Measurements from ENCODE around the gene ALPG.
"Not testable (repeated sequence)": the region's sequence is repeated elsewhere in the genome, so short reads cannot be mapped to it uniquely, and the experiment has no call there.

The ALPG gene

GRCh38 chr2:232365621-232366321 is 40.9 kb upstream of the ALPG start:
- DNase-seq (ENCODE audit: low spot score) = no peak
- H3K4me3 ChIP-seq (ENCODE audit: low read length in 2 of 2) = no peak overlapping the region
- H3K9ac ChIP-seq (ENCODE audit: low read depth, low read length, poor library complexity) = no peak overlapping the region
- H4K91ac ChIP-seq (ENCODE audit: low read depth, low read length, poor library complexity) = no peak overlapping the region
- H3K27me3 ChIP-seq (ENCODE audit: control insufficient read depth in 3 of 3, insufficient read depth in 3 of 3, low read depth in 1 of 3, low read length in 3 of 3) = peaks cover 0 to 9% (median 0%) of the 10 kb centered on the region in 3 experiments
- H3K23ac ChIP-seq (ENCODE audit: low read depth, low read length, poor library complexity) = no peak overlapping the region
- no peak overlapping the region for H3K27ac ChIP-seq (replicated peaks; ENCODE audit: low read length)
- H2BK15ac ChIP-seq (ENCODE audit: low read length) = no peak overlapping the region
- no peak overlapping the region for H2AK5ac ChIP-seq (ENCODE audit: low read depth, low read length)
- H3K36me3 ChIP-seq (replicated peaks in 1 of 2; ENCODE audit: control insufficient read depth in 2 of 2, insufficient read depth in 2 of 2, low read length in 2 of 2) = no peaks in the 10 kb centered on the region
- H2BK120ac ChIP-seq (ENCODE audit: low read depth, low read length) = no peak overlapping the region
- no peaks in the 10 kb centered on the region for H3K9me3 ChIP-seq (replicated peaks in 1 of 2; ENCODE audit: control insufficient read depth in 2 of 2, insufficient read depth in 1 of 2, low read depth in 1 of 2, low read length in 2 of 2)
- H3K79me1 ChIP-seq (ENCODE audit: low read depth, low read length) = no peaks in the 10 kb centered on the region
- no peak overlapping the region for H2BK12ac ChIP-seq (ENCODE audit: low read length)
- no peak overlapping the region for H2AFZ ChIP-seq (ENCODE audit: low read length)
- H3K4me2 ChIP-seq (ENCODE audit: insufficient read depth, low read length, poor library complexity, severe bottlenecking) = no peak overlapping the region
- H3K4ac ChIP-seq (ENCODE audit: low read length) = no peak overlapping the region
- no peak overlapping the region for H3K18ac ChIP-seq (ENCODE audit: low read length)
- peaks cover 1 to 2% of the 10 kb centered on the region in 2 donors for H3K4me1 ChIP-seq (ENCODE audit: control insufficient read depth in 2 of 2, insufficient read depth in 1 of 2, low read depth in 1 of 2, low read length in 2 of 2)
- H4K8ac ChIP-seq (ENCODE audit: low read depth, low read length) = no peak overlapping the region
- H3K14ac ChIP-seq (ENCODE audit: low read length) = no peak overlapping the region
- no peak overlapping the region for H2BK5ac ChIP-seq (ENCODE audit: low read length)
- no CpG with 5 or more reads among the region's 20 CpGs for WGBS, 2 donors (ENCODE audit: extremely low coverage in 2 of 2, insufficient read length in 2 of 2, insufficient replicate concordance in 1 of 2)

- not testable (repeated sequence) for H3K79me1 ChIP-seq (ENCODE audit: low read depth, low read length); H4K91ac ChIP-seq (ENCODE audit: low read depth, low read length, poor library complexity); H3K23ac ChIP-seq (ENCODE audit: low read depth, low read length, poor library complexity); H3K14ac ChIP-seq (ENCODE audit: low read length); H2BK12ac ChIP-seq (ENCODE audit: low read length); H3K9ac ChIP-seq (ENCODE audit: low read depth, low read length, poor library complexity); H3K27me3 ChIP-seq (ENCODE audit: control insufficient read depth in 3 of 3, insufficient read depth in 3 of 3, low read depth in 1 of 3, low read length in 3 of 3); H3K18ac ChIP-seq (ENCODE audit: low read length); H3K9me3 ChIP-seq (replicated peaks in 1 of 2; ENCODE audit: control insufficient read depth in 2 of 2, insufficient read depth in 1 of 2, low read depth in 1 of 2, low read length in 2 of 2); H3K4me2 ChIP-seq (ENCODE audit: insufficient read depth, low read length, poor library complexity, severe bottlenecking); H3K27ac ChIP-seq (replicated peaks; ENCODE audit: low read length); H4K8ac ChIP-seq (ENCODE audit: low read depth, low read length); H2BK120ac ChIP-seq (ENCODE audit: low read depth, low read length); H2BK15ac ChIP-seq (ENCODE audit: low read length); H2AFZ ChIP-seq (ENCODE audit: low read length); H3K4me1 ChIP-seq (ENCODE audit: control insufficient read depth in 2 of 2, insufficient read depth in 1 of 2, low read depth in 1 of 2, low read length in 2 of 2); DNase-seq (ENCODE audit: low spot score); H3K4ac ChIP-seq (ENCODE audit: low read length); H3K36me3 ChIP-seq (replicated peaks in 1 of 2; ENCODE audit: control insufficient read depth in 2 of 2, insufficient read depth in 2 of 2, low read length in 2 of 2); H3K4me3 ChIP-seq (ENCODE audit: low read length in 2 of 2); H2AK5ac ChIP-seq (ENCODE audit: low read depth, low read length); H2BK5ac ChIP-seq (ENCODE audit: low read length)
- WGBS, 2 donors (ENCODE audit: extremely low coverage in 2 of 2, insufficient read length in 2 of 2, insufficient replicate concordance in 1 of 2) = no CpG with 5 or more reads among the region's 23 CpGs
Measured at GRCh38 chr2:232366461-232366860, 40.2 kb upstream of the ALPG start.

- no CpG with 5 or more reads among the region's 7 CpGs for WGBS, 2 donors (ENCODE audit: extremely low coverage in 2 of 2, insufficient read length in 2 of 2, insufficient replicate concordance in 1 of 2)
- Histone ChIP-seq H2BK15ac (ENCODE audit: low read length) (no peak overlapping the region), H3K4me2 (ENCODE audit: insufficient read depth, low read length, poor library complexity, severe bottlenecking) (no peak overlapping the region), H3K9ac (ENCODE audit: low read depth, low read length, poor library complexity) (no peak overlapping the region), H2AFZ (ENCODE audit: low read length) (no peak overlapping the region), H3K18ac (ENCODE audit: low read length) (no peak overlapping the region), H2AK5ac (ENCODE audit: low read depth, low read length) (peak overlapping the region; percentile 63), H3K14ac (ENCODE audit: low read length) (no peak overlapping the region), H2BK120ac (ENCODE audit: low read depth, low read length) (no peak overlapping the region), H4K91ac (ENCODE audit: low read depth, low read length, poor library complexity) (no peak overlapping the region), H3K23ac (ENCODE audit: low read depth, low read length, poor library complexity) (no peak overlapping the region), H3K4ac (ENCODE audit: low read length) (no peak overlapping the region), H2BK12ac (ENCODE audit: low read length) (no peak overlapping the region), H3K27me3 (ENCODE audit: control insufficient read depth in 3 of 3, insufficient read depth in 3 of 3, low read depth in 1 of 3, low read length in 3 of 3) (peaks cover 0 to 9% (median 0%) of the 10 kb centered on the region in 3 experiments), H3K9me3 (replicated peaks in 1 of 2; ENCODE audit: control insufficient read depth in 2 of 2, insufficient read depth in 1 of 2, low read depth in 1 of 2, low read length in 2 of 2) (no peaks in the 10 kb centered on the region), H2BK5ac (ENCODE audit: low read length) (no peak overlapping the region), H3K4me1 (ENCODE audit: control insufficient read depth in 2 of 2, insufficient read depth in 1 of 2, low read depth in 1 of 2, low read length in 2 of 2) (peaks cover 1 to 2% of the 10 kb centered on the region in 2 donors), H3K27ac (replicated peaks; ENCODE audit: low read length) (no peak overlapping the region), H3K79me1 (ENCODE audit: low read depth, low read length) (no peaks in the 10 kb centered on the region), H3K36me3 (replicated peaks in 1 of 2; ENCODE audit: control insufficient read depth in 2 of 2, insufficient read depth in 2 of 2, low read length in 2 of 2) (no peaks in the 10 kb centered on the region), H4K8ac (ENCODE audit: low read depth, low read length) (no peak overlapping the region), H3K4me3 (ENCODE audit: low read length in 2 of 2) (no peak overlapping the region)
- no peak for DNase-seq (ENCODE audit: low spot score)
Measured at GRCh38 chr2:232367016-232367415, 39.6 kb upstream of the ALPG start.

- H3K4ac ChIP-seq (ENCODE audit: low read length) = no peak overlapping the region
- H3K79me1 ChIP-seq (ENCODE audit: low read depth, low read length) = no peaks in the 10 kb centered on the region
- peak overlapping the region; percentile 82 for H4K8ac ChIP-seq (ENCODE audit: low read depth, low read length)
- no peak overlapping the region for H4K91ac ChIP-seq (ENCODE audit: low read depth, low read length, poor library complexity)
- H3K14ac ChIP-seq (ENCODE audit: low read length) = peak overlapping the region; percentile 56
- H3K27me3 ChIP-seq (ENCODE audit: control insufficient read depth in 3 of 3, insufficient read depth in 3 of 3, low read depth in 1 of 3, low read length in 3 of 3) = peaks cover 0 to 9% (median 0%) of the 10 kb centered on the region in 3 experiments
- no peak overlapping the region for H3K4me2 ChIP-seq (ENCODE audit: insufficient read depth, low read length, poor library complexity, severe bottlenecking)
- no peak overlapping the region for H2BK5ac ChIP-seq (ENCODE audit: low read length)
- peak overlapping the region; percentile 49 for H2BK15ac ChIP-seq (ENCODE audit: low read length)
- H2AFZ ChIP-seq (ENCODE audit: low read length) = peak overlapping the region; percentile 67
- peak overlapping the region; percentile 83 for H3K18ac ChIP-seq (ENCODE audit: low read length)
- peak overlapping the region; percentile 63 for H2AK5ac ChIP-seq (ENCODE audit: low read depth, low read length)
- no peaks in the 10 kb centered on the region for H3K9me3 ChIP-seq (replicated peaks in 1 of 2; ENCODE audit: control insufficient read depth in 2 of 2, insufficient read depth in 1 of 2, low read depth in 1 of 2, low read length in 2 of 2)
- no peak for DNase-seq (ENCODE audit: low spot score)
- H3K36me3 ChIP-seq (replicated peaks in 1 of 2; ENCODE audit: control insufficient read depth in 2 of 2, insufficient read depth in 2 of 2, low read length in 2 of 2) = no peaks in the 10 kb centered on the region
- peak overlapping the region; percentile 55 for H3K23ac ChIP-seq (ENCODE audit: low read depth, low read length, poor library complexity)
- no peak overlapping the region for H2BK120ac ChIP-seq (ENCODE audit: low read depth, low read length)
- no peak overlapping the region for H3K27ac ChIP-seq (replicated peaks; ENCODE audit: low read length)
- H3K4me1 ChIP-seq (ENCODE audit: control insufficient read depth in 2 of 2, insufficient read depth in 1 of 2, low read depth in 1 of 2, low read length in 2 of 2) = peaks cover 1 to 2% of the 10 kb centered on the region in 2 donors
- H3K4me3 ChIP-seq (ENCODE audit: low read length in 2 of 2) = no peak overlapping the region
- no peak overlapping the region for H3K9ac ChIP-seq (ENCODE audit: low read depth, low read length, poor library complexity)
- WGBS, 2 donors (ENCODE audit: extremely low coverage in 2 of 2, insufficient read length in 2 of 2, insufficient replicate concordance in 1 of 2) = no CpG with 5 or more reads among the region's 13 CpGs
- H2BK12ac ChIP-seq (ENCODE audit: low read length) = peak overlapping the region; percentile 22
Measured at GRCh38 chr2:232367591-232368233, 38.9 kb upstream of the ALPG start.

Data from neuronal stem cell (in vitro differentiated cells).